Right ventricle myocardium inferior (tissue), 1 donor: ENCODE data around the gene NTHL1. TPM values are rescaled to one million over a fixed set of nuclear protein-coding genes. Genes with fewer than 3 reads are reported as not detected.

ENCODE experiments used
- ATAC-seq: fragments of 200-7000 bp; cut with Tn5 transposase; one replicate; pipeline ENCODE4 v1.9.1; 2020; ENCODE audit warnings: mild to moderate bottlenecking, moderate library complexity
- DNase-seq: peaks from one replicate; pipeline ENCODE4 v3.0.0; 2021; ENCODE audit errors: missing footprints
- intact Hi-C: fragments of 100-400 bp; cut with DNase I; formaldehyde crosslinking; loops from one replicate; pipeline ENCODE4 v1.11.0; 2022
- total RNA-seq: library from RNA; stranded (reverse); fragmentation: NEBNext Ultra II Directional; extraction: Animal tissue kit (Norgen Biotek cat#: 25700); gene quantifications from one replicate; pipeline ENCODE4 v1.2.1, GENCODE V29; 2021
- donor health status: DM: no; HTN: yes; CAD: no; lungs with severe emphysema.

NTHL1 gene
- total RNA-seq, 1 donor from 2014 or later: 23.3 TPM

- ATAC-seq (no peak), DNase-seq (no peak)
- intact Hi-C loops: no loop called here
These were observed 42.7 kb downstream of the NTHL1 start for GRCh38 chr16:2004795-2005517.

DNA sequence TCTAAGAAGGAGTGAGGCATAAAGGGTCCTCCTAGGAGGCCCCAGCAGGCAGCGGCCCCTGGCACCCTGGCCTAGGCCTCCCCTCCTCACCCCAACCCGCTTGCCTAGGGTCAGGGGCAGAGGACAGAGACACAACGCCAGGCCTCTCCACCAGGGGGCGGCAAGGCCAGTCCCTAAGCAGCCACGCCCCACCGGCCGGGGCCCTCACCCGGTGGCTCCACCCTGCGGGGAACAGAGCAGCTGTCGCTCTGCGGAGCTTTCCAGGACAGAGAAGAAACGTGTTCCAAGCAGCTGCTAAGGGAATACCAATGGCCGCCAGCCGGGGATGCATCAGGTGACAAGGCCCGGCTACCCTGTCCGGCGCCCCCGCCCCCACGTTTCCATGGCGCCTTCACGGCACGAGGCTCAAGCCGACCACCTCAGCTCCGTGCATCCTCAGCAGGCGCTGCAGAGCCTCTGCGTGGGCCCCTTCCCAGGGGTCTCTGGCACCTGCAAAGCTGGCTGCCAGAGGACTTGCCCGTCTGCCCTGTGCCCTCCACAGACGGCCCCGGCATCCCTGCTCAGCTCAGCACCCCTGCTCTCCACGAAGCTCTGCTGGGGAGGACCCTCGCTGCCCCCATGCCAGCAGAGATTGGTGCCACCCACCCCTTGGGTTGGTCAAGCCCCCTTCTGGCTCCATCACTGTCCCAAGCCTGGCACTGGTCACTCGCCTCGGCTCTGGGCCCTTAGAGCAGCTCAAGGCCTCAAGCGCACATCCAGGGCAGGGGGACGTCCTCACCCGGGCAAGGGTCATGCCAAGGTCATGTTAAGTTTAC, 43.6 kb downstream of the NTHL1 start:
- DNase-seq: peak; percentile 95
- intact Hi-C loops: no loop called here
- peak; percentile 91 for ATAC-seq

- intact Hi-C loops: no loop called here
- DNase-seq: no peak
- no peak for ATAC-seq
These were observed 44.3 kb downstream of the NTHL1 start for GRCh38 chr16:2003231-2003826.

DNA sequence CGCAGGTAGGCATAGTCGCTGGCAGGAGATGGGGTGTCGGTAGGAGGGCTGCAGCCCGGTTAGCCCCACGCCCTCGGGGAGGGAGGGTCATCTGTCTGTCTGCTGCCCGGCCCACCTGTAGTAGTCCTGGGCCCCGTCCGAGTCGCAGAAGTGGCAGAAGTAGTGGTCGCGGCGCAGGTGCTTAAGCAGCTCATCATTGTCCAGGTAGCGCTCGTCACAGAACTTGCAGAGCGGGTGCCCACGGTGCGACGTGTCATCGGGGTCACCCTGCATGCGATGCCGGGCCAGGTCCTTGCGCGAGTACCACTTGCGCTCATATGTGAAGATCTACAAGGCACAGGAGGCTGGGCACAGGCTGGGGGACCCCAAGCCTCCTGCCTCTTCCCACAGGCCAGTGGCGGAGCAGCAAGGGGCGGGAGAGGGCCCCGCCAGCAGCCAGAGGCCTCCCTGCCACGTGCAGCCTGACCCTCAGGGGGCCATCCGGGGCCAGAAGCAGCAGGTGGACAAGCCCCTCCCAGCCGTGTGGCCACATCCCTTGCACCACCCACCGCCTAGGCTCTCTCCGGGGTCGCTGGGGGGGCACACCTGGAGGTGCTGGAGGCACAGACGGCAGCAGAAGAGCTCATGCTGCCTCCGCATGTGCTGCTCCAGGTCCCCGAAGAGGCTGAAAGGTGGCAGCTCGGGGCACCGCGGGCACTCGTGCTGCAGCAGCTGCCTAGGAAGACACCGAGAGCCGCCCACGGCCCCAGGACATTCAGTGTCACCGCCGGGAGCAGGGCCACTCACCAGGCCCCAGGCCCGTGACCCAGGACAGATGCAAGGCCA, 45.0 kb downstream of the NTHL1 start:
- intact Hi-C loops: no loop called here
- no peak for ATAC-seq
- DNase-seq: no peak

GRCh38 chr16:2001456-2002355, 45.9 kb downstream of the NTHL1 start:
- ATAC-seq (no peak), DNase-seq (no peak)
- intact Hi-C loops: no loop called here

DNA sequence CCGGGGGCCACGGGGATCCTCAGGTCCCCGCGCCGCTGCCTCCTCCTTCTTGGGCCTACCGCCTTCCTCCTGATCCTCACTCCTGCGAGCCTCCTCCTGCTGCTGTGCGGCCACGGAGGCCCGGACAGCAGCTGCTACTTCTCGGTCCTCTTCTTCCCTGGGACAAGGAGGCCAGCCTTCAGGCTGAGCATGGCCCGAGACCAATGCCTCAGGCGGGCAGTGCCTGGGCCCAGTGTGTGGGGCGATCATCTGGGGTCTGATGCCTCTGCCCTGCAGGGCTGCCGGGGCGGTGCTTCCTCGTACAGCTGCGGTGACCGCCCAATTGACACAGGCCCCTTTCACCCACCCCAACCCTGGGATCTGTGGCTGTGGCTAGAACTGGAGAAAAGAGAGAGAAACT, 46.6 kb downstream of the NTHL1 start:
- ATAC-seq (no peak), DNase-seq (no peak)
- intact Hi-C loops: no loop called here

DNA sequence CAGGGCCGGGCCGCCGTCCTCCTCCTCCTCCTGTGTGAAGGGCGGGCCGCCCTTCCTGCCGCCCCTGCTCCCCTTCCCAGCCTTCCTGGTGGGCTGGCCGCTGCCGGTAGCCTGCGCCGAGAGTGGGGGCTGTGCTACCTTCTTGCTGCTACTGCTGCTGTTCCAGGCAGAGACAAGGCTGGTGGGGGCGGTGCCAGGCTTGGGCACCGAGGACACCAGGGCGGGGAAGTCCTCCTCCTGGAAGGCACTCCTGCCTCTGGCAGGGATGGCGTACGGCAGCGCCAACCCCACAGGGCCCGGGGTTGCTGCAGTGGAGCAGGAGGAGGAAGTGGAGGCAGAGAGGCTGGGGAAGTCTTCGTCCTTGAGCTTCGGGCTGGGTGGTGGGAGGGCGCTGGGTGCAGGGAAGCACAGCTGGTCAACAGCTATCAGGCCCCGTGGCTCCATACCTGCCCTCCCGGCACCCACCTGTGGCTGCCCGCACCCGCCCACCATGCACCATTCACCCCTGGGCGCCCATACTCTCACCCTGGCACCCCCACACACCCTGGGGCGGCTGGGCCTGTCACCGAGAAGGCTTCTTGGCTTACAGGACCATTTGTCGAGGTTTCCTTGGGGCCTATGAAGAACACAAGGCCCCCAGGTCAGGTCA, 47.6 kb downstream of the NTHL1 start:
- DNase-seq: no peak
- intact Hi-C loops: no loop called here
- ATAC-seq: no peak

DNA sequence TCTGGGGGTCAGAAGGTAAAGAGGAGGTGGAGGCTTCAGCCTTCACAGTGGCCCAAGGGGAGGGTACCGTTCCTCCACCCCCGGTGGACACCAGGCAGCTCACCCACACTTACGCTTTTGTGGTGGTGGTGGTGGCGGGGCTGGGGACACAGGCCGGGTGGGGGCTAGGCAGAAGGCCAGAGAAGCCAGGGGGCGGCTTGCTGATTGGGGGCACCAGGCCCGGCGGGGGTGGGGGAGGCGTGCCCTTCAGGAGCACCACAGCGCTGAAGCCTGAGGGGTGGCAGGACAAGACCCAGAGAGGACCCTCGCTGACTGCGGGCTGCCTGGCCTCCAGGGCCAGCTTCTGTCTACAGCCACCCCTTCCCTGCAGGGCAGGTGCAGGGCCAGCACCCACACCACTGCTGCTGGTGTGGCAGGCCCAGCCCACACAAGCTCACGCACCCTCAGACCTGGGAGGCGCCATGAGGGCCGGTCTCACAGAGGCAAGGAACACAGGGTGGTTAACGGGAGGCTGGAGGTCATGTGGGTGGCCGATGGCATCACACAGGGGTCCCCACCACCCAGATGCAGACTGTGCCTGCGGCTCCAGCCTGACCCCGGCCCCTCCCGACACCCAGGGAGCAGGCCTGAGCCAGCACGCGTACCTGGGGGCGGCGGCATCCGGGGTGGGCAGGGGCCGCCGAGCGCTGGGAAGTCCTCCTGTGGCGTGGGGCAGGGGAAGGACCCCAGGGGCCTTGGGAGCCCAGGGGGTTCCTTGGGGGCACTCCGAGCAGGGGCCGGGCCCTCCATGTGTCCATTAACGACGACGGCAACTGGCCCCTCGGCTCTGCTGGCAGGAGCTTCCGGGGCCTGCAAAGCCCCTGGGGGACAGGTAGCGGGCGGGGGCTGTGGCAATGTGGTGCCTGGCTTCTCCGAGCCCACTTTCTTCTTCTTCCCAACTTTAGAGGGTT, 48.5 kb downstream of the NTHL1 start:
- no peak for DNase-seq
- ATAC-seq: no peak

GRCh38 chr16:1998360-1998835, 49.2 kb downstream of the NTHL1 start:
- intact Hi-C loops: no loop called here
- no peak for DNase-seq
- no peak for ATAC-seq

More for the DNA sequence above, 48.5 kb downstream of the NTHL1 start:
- intact Hi-C loops: no loop called here

DNA sequence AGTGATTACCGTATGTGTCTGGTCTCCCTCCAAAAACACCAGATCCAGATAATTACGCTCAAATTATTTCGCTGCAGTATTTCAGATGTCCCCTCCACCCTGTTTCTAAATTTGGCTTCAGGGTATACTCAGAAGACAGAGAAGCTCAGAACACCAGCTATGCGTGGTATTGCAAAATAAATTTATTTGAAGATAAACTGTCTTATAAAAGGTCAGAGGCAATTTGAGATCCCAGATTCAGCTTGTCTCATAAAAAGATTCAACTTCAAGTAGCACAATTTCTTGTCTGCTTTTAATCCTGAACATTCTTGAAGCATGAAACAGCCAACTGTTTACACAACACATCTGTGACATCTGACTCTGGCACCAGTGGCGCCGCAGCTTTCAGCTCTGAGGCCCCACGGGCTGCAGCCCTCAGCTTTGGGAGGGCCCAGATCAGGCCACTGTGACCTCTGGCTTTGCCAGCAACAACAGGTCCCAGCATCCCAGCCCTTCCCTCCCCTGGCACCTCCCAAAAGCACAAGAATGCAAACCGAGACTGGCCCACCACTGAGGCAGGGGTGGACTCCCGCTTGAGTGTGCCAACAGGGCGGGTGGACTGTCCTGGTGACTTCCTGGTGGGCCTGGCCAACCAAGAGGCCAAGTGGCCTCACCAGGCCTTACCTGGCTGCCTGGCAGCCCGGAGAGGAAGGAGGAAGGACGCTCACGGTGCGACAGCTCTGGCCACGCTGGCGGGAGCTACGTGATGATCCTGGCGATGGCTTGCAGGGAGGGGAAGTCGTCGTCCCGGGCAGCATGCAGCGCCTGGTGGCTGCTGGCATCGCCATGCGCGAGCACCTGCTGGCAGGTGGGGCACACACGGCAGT, 49.9 kb downstream of the NTHL1 start:
- ATAC-seq (peak; percentile 14), DNase-seq (no peak)
- intact Hi-C loops: no loop called here

DNA sequence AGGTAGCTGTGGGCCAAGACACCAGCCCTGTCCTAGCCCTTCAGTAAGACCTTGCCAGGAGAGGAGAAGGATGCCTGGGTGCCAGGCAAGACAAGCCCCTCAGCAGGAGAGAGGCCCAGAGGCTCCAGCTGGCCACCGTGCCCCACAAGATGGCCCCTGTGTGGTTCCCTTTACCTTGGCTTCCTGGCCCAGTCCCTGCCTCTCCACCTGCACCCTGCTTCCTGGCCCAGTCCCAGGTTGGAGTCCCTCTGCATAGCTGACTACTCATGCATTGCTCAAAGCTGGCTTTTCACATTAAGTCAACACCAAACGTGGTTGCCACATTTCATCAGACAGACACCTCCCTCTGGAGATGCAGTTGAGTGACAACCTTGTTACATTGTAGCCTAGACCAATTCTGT, 53.9 kb downstream of the NTHL1 start:
- no peak for DNase-seq
- no peak for ATAC-seq
- intact Hi-C loops: no loop called here

DNA sequence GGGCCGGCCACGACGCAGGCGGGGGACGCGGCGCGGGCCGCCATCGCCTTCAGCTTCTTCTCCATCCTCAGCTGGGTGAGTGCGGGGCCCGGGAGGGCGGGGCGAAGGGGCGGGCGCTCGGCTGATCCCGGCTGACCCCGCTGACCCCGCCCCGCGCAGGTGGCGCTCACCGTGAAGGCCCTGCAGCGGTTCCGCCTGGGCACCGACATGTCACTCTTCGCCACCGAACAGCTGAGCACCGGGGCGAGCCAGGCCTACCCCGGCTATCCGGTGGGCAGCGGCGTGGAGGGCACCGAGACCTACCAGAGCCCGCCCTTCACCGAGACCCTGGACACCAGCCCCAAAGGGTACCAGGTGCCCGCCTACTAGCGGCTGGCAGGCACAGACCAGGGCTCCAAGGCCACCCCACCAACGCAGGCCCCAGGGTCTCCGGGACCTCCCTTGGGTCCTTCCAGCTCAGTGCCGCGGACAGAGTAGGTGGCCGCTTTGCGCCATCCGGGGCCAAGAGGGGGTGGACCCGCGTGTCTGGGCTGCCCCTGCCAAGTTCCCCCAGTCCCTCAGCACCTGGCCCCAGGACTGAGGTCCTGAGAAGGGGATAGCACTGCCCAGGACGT, 54.8 kb downstream of the NTHL1 start:
- ATAC-seq (no peak), DNase-seq (no peak)
- intact Hi-C loops: no loop called here

- ATAC-seq (peak; percentile 92), DNase-seq (peak; percentile 98)
- intact Hi-C loops: no loop called here
These were observed 55.5 kb downstream of the NTHL1 start for GRCh38 chr16:1991948-1992703.

- intact Hi-C loops: no loop called here
- ATAC-seq: no peak
- no peak for DNase-seq
These were observed 56.1 kb downstream of the NTHL1 start for GRCh38 chr16:1991588-1991947.

- DNase-seq: peak; percentile 46
- ATAC-seq: no peak
These were observed 56.5 kb downstream of the NTHL1 start for GRCh38 chr16:1991135-1991551.

More at GRCh38 chr16:1991135-1991551, 56.5 kb downstream of the NTHL1 start:
- intact Hi-C loops: no loop called here
